ENCODE results near the gene LGALS1.
A peak's percentile ranks its signal among the peaks of the same experiment; 100 is the strongest.

The LGALS1 gene

GRCh38 chr22:37725551-37726240 lies 50.3 kb downstream of the LGALS1 start:
- no peak overlapping the region for H3K27ac ChIP-seq (ENCODE audit: low read length)
- H3K4me3 ChIP-seq (ENCODE audit: low read depth in 1 of 2, low read length in 2 of 2): no peak overlapping the region
- H3K27me3 ChIP-seq (ENCODE audit: insufficient read depth, low read length, poor library complexity): no peaks in the 10 kb centered on the region
- no peaks in the 10 kb centered on the region for H3K79me2 ChIP-seq (ENCODE audit: insufficient read depth, low read length)
- ATAC-seq (ENCODE audit: insufficient read depth, low read depth) (no peak), DNase-seq (no peak)
- H2AFZ ChIP-seq (ENCODE audit: low read depth, low read length): no peak overlapping the region
- TF ChIP-seq CTCF (IDR thresholded peaks at IDR 0.05; ENCODE audit: borderline replicate concordance, extremely low read depth, low read length, poor library complexity, severe bottlenecking) (no peak), EZH2 (IDR thresholded peaks at IDR 0.05; ENCODE audit: borderline replicate concordance, low read depth, low read length, severe bottlenecking) (no peak)
- H4K20me1 ChIP-seq (ENCODE audit: insufficient read depth, low read length): no peaks in the 10 kb centered on the region
- H3K4me1 ChIP-seq (ENCODE audit: insufficient read depth, low read length): no peaks in the 10 kb centered on the region
- no peak overlapping the region for H3K4me2 ChIP-seq (ENCODE audit: insufficient read depth, low read length)
- no peak overlapping the region for H3K9ac ChIP-seq (ENCODE audit: low read depth, low read length)
- no peaks in the 10 kb centered on the region for H3K9me3 ChIP-seq (ENCODE audit: insufficient read depth, low read length, severe bottlenecking)
- no peaks in the 10 kb centered on the region for H3K36me3 ChIP-seq (ENCODE audit: insufficient read depth, low read length)

GRCh38 chr22:37726241-37726887 lies 50.9 kb downstream of the LGALS1 start:
- Histone ChIP-seq H3K4me3 (ENCODE audit: low read depth in 1 of 2, low read length in 2 of 2) (no peak overlapping the region), H3K27ac (ENCODE audit: low read length) (no peak overlapping the region), H4K20me1 (ENCODE audit: insufficient read depth, low read length) (no peaks in the 10 kb centered on the region), H2AFZ (ENCODE audit: low read depth, low read length) (no peak overlapping the region), H3K79me2 (ENCODE audit: insufficient read depth, low read length) (no peaks in the 10 kb centered on the region), H3K4me2 (ENCODE audit: insufficient read depth, low read length) (no peak overlapping the region), H3K9ac (ENCODE audit: low read depth, low read length) (no peak overlapping the region), H3K9me3 (ENCODE audit: insufficient read depth, low read length, severe bottlenecking) (no peaks in the 10 kb centered on the region), H3K36me3 (ENCODE audit: insufficient read depth, low read length) (no peaks in the 10 kb centered on the region), H3K4me1 (ENCODE audit: insufficient read depth, low read length) (no peaks in the 10 kb centered on the region), H3K27me3 (ENCODE audit: insufficient read depth, low read length, poor library complexity) (no peaks in the 10 kb centered on the region)
- ATAC-seq (ENCODE audit: insufficient read depth, low read depth) (peak; percentile 37; the same call in 1 of the 3 replicates), DNase-seq (no peak)
- TF ChIP-seq EZH2 (IDR thresholded peaks at IDR 0.05; ENCODE audit: borderline replicate concordance, low read depth, low read length, severe bottlenecking): no peak
- TF ChIP-seq CTCF (IDR thresholded peaks at IDR 0.05; ENCODE audit: borderline replicate concordance, extremely low read depth, low read length, poor library complexity, severe bottlenecking): peak; percentile 41

- ATAC-seq (ENCODE audit: insufficient read depth, low read depth) (no peak), DNase-seq (no peak)
- no peak overlapping the region for H3K27ac ChIP-seq (ENCODE audit: low read length)
- H3K4me3 ChIP-seq (ENCODE audit: low read depth in 1 of 2, low read length in 2 of 2): no peak overlapping the region
- no peaks in the 10 kb centered on the region for H3K9me3 ChIP-seq (ENCODE audit: insufficient read depth, low read length, severe bottlenecking)
- no peaks in the 10 kb centered on the region for H4K20me1 ChIP-seq (ENCODE audit: insufficient read depth, low read length)
- H3K4me2 ChIP-seq (ENCODE audit: insufficient read depth, low read length): no peak overlapping the region
- H3K9ac ChIP-seq (ENCODE audit: low read depth, low read length): no peak overlapping the region
- H3K79me2 ChIP-seq (ENCODE audit: insufficient read depth, low read length): no peaks in the 10 kb centered on the region
- no peaks in the 10 kb centered on the region for H3K36me3 ChIP-seq (ENCODE audit: insufficient read depth, low read length)
- no peaks in the 10 kb centered on the region for H3K27me3 ChIP-seq (ENCODE audit: insufficient read depth, low read length, poor library complexity)
- H2AFZ ChIP-seq (ENCODE audit: low read depth, low read length): no peak overlapping the region
- no peak for TF ChIP-seq EZH2 (IDR thresholded peaks at IDR 0.05; ENCODE audit: borderline replicate concordance, low read depth, low read length, severe bottlenecking)
- no peak for TF ChIP-seq CTCF (IDR thresholded peaks at IDR 0.05; ENCODE audit: borderline replicate concordance, extremely low read depth, low read length, poor library complexity, severe bottlenecking)
- no peaks in the 10 kb centered on the region for H3K4me1 ChIP-seq (ENCODE audit: insufficient read depth, low read length)
Observed at GRCh38 chr22:37728620-37729019, 53.2 kb downstream of the LGALS1 start.
